ENCODE data around the gene MYO1B.

- TF ChIP-seq EZH2 (IDR thresholded peaks at IDR 0.05; ENCODE audit: borderline replicate concordance, low read depth, low read length, poor library complexity, severe bottlenecking) (no peak), CTCF (conservative IDR thresholded peaks at IDR 0.05; ENCODE audit: low read depth, low read length) (no peak)
Measured at GRCh38 chr2:191296083-191297006, 51.1 kb downstream of the MYO1B start.

All from A673 (cell line).